Hepatocyte (in vitro differentiated cells): ENCODE measurements around the gene DNM3.

Source experiments
- CTCF ChIP-seq: fragments of 200-600 bp; sonication (generic); IDR thresholded peaks from 2 replicates; pipeline ENCODE4 v1.5.1; 2016; ENCODE audit warnings: antibody characterized with exemption, mild to moderate bottlenecking; ENCODE audit not compliant: poor library complexity
- EZH2 ChIP-seq: fragments of 200-600 bp; sonication (generic); IDR thresholded peaks from 2 replicates; pipeline ENCODE4 v1.6.1; 2016; ENCODE audit warnings: antibody characterized with exemption, mild to moderate bottlenecking, borderline replicate concordance
- EZH2phosphoT487 ChIP-seq: fragments of 200-600 bp; sonication (generic); IDR thresholded peaks from one replicate; pipeline ENCODE4 v1.6.1; 2018; ENCODE audit warnings: antibody characterized with exemption, mild to moderate bottlenecking, low read depth, moderate library complexity; ENCODE audit not compliant: unreplicated experiment, severe bottlenecking

DNA sequence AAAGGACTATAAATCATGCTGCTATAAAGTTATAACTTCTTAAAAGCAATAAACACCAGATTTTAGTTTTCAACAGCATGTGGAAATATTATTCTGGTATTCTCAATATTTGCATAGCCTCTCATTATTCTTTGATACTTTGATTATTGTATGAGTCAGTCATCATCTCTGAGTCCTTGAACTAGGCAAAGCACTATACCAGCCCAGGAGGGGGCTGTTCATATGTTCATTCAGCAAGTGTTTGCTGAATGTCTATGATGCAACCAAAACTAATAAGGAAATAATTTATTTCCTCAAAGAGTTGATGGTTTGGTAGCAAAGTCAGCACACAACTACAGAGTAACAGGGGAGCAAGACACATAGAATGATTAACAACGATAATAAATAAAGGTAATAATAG is 403.6 kb downstream of the DNM3 start:
- TF ChIP-seq CTCF (no peak), EZH2 (no peak), EZH2phosphoT487 (no peak)
